Tibial artery (tissue), 4 donors: ENCODE data around the gene STIP1.

Experiments used
- DNase-seq, 2 donors: peaks; one replicate each; pipeline ENCODE4 v3.0.0-alpha.2; 2019
- H3K27ac ChIP-seq, 2 donors: fragments of 200-600 bp; sonication (generic) in 1 of 2; 1 replicate in 1 of 2; 2 replicates in 1 of 2; pipeline ENCODE4 v1.5.1; 2018 to 2019; ENCODE audit warnings: mild to moderate bottlenecking in 1 of 2
- H3K27me3 ChIP-seq, 2 donors: fragments of 200-600 bp; sonication (generic) in 1 of 2; one replicate each; pipeline versions ENCODE4 v1.5.1 to v1.6.0; 2016 to 2019
- H3K36me3 ChIP-seq, 3 donors: fragments of 200-600 bp; sonication (generic) in 2 of 3; one replicate each; pipeline ENCODE4 v1.5.1; 2016 to 2019; ENCODE audit warnings: mild to moderate bottlenecking in 2 of 3
- H3K4me1 ChIP-seq, 4 donors: fragments of 200-600 bp; sonication (generic) in 2 of 4; 1 replicate in 3 of 4; 2 replicates in 1 of 4; pipeline ENCODE4 v1.5.1; 2016 to 2019
- H3K4me3 ChIP-seq, 2 donors: fragments of 200-600 bp; sonication (generic) in 1 of 2; 1 replicate in 1 of 2; 2 replicates in 1 of 2; pipeline ENCODE4 v1.5.1; 2018 to 2019; ENCODE audit warnings: mild to moderate bottlenecking in 2 of 2
- H3K9me3 ChIP-seq, 3 donors: fragments of 200-600 bp; sonication (generic) in 1 of 3; one replicate each; pipeline ENCODE4 v1.5.1; 2016 to 2019
- intact Hi-C: fragments of 100-400 bp; cut with DNase I; formaldehyde crosslinking; loops from one replicate; pipeline ENCODE4 v1.15.0; 2023; ENCODE audit warnings: low total_unique reads
- TF ChIP-seq, protein P1 (sequence below), 2 experiments: fragments of 200-600 bp in 1 of 2; fragments of 450-650 bp in 1 of 2; IDR thresholded peaks; one replicate each; pipeline ENCODE4 v1.5.1; 2017 to 2019; ENCODE audit warnings: antibody characterized with exemption in 2 of 2, mild to moderate bottlenecking in 1 of 2, moderate library complexity in 1 of 2

Gene STIP1

DNA sequence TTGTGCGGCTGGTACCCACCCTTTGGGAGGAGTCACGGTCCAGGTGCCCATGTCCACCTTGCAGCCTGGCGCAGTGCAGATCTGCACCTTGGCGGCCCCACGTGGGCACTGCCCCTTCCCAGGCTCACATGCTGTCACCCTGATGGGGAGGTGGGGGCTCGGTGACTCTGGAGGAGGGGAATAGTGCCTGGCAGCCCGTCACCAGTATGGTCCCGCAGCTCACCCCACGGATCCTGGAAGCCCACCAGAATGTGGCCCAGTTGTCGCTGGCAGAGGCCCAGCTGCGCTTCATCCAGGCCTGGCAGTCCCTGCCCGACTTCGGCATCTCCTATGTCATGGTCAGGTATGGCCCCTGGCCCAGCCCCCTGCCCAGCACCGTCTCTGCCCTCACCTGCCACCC, 34.8 kb downstream of the STIP1 start:
- TF ChIP-seq, protein P1, sequence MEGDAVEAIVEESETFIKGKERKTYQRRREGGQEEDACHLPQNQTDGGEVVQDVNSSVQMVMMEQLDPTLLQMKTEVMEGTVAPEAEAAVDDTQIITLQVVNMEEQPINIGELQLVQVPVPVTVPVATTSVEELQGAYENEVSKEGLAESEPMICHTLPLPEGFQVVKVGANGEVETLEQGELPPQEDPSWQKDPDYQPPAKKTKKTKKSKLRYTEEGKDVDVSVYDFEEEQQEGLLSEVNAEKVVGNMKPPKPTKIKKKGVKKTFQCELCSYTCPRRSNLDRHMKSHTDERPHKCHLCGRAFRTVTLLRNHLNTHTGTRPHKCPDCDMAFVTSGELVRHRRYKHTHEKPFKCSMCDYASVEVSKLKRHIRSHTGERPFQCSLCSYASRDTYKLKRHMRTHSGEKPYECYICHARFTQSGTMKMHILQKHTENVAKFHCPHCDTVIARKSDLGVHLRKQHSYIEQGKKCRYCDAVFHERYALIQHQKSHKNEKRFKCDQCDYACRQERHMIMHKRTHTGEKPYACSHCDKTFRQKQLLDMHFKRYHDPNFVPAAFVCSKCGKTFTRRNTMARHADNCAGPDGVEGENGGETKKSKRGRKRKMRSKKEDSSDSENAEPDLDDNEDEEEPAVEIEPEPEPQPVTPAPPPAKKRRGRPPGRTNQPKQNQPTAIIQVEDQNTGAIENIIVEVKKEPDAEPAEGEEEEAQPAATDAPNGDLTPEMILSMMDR (IDR thresholded peaks at IDR 0.05), result no peak
- Histone ChIP-seq H3K4me1 (peaks cover 0 to 15% (median 10%) of the 10 kb centered on the region in 4 donors), H3K9me3 (no peaks in the 10 kb centered on the region), H3K27me3 (no peaks in the 10 kb centered on the region), H3K27ac (no peak overlapping the region), H3K36me3 (peaks cover 0 to 22% (median 8%) of the 10 kb centered on the region in 3 donors), H3K4me3 (no peak overlapping the region)
- intact Hi-C loops, result no loop called here
- no peak for DNase-seq

DNA sequence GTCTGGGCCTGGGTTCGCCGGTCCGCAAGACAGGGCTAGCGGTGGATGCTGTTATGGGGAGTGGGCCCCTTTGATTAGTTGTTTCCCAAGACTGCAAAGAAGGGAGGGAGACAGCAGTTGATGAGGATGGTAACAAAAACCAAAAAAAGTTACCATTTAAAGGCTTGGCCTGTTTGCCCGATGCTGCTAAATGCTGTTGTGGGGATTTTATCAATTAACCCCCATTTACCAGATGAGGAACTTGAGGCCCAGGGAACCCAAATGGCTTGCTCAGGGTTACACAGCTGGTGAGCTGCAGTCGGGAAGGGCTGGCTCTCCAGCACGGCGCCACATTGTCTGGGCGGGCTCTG, 36.7 kb downstream of the STIP1 start:
- Histone ChIP-seq H3K36me3 (peaks cover 0 to 22% (median 8%) of the 10 kb centered on the region in 3 donors), H3K9me3 (no peaks in the 10 kb centered on the region), H3K27me3 (no peaks in the 10 kb centered on the region), H3K27ac (no peak overlapping the region), H3K4me1 (peaks cover 0 to 24% (median 23%) of the 10 kb centered on the region in 4 donors), H3K4me3 (no peak overlapping the region)
- TF ChIP-seq, protein P1 (IDR thresholded peaks at IDR 0.05), result no peak
- DNase-seq, result no peak
- intact Hi-C loops, result no loop called here

DNA sequence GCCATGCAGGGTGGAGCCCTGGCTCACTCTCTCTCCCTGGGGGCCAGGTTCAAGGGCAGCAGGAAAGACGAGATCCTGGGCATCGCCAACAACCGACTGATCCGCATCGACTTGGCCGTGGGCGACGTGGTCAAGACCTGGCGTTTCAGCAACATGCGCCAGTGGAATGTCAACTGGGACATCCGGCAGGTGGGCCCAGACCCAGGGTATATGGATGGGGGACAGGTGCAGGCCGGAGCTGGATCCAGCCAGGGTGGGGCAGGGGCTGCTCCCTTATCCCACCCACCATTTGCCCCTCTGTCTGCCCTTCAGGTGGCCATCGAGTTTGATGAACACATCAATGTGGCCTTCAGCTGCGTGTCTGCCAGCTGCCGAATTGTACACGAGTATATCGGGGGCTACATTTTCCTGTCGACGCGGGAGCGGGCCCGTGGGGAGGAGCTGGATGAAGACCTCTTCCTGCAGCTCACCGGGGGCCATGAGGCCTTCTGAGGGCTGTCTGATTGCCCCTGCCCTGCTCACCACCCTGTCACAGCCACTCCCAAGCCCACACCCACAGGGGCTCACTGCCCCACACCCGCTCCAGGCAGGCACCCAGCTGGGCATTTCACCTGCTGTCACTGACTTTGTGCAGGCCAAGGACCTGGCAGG, 37.2 kb downstream of the STIP1 start:
- no peaks in the 10 kb centered on the region for H3K27me3 ChIP-seq
- intact Hi-C loops, result no loop called here
- no peak for DNase-seq
- no peaks in the 10 kb centered on the region for H3K9me3 ChIP-seq
- TF ChIP-seq, protein P1 (IDR thresholded peaks at IDR 0.05), result no peak
- H3K36me3 ChIP-seq, result peaks cover 0 to 22% (median 8%) of the 10 kb centered on the region in 3 donors
- H3K27ac ChIP-seq, result no peak overlapping the region
- no peak overlapping the region for H3K4me3 ChIP-seq
- H3K4me1 ChIP-seq, result peaks cover 0 to 28% (median 26%) of the 10 kb centered on the region in 4 donors

DNA sequence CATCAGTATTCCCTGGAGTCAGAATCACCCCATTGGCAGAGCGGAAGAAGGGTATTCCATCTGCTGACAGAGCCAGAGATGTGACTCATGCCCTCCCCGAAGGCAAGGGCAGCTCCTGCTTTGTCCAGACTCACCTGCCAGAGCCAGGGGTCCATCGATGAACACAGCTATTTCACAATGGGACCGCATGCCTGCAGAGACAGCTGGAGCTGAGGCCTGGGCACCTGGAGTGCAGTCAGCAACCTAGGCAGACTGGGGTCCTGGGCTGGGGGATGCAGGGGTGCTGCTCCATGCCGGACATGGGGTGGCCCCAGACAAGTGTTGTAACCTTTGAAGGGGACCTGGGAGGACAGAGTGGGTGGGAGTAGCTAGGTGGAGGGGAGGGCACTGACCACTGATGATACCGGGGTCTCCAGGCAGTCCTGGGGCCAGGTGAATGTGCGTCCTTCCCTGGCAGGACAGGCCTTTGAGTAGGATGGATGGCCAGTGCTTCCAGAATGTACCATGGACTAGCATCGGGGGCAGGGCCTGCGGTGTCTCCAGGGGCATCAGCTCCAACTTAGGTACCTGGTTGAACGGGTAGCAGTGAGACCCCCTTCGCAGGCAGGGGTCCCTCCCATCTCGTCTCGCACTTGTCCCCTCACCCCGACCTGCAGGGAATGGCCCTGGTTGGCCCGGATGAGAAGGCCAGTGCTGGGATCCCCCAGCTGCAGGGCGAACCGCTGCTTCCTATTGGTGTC, 38.4 kb downstream of the STIP1 start:
- Histone ChIP-seq H3K9me3 (no peaks in the 10 kb centered on the region), H3K27ac (no peak overlapping the region), H3K4me3 (no peak overlapping the region), H3K4me1 (peaks cover 0 to 33% (median 30%) of the 10 kb centered on the region in 4 donors), H3K27me3 (no peaks in the 10 kb centered on the region), H3K36me3 (peaks cover 0 to 22% (median 8%) of the 10 kb centered on the region in 3 donors)
- TF ChIP-seq, protein P1 (IDR thresholded peaks at IDR 0.05), result no peak
- intact Hi-C loops, result no loop called here
- DNase-seq, result no peak

DNA sequence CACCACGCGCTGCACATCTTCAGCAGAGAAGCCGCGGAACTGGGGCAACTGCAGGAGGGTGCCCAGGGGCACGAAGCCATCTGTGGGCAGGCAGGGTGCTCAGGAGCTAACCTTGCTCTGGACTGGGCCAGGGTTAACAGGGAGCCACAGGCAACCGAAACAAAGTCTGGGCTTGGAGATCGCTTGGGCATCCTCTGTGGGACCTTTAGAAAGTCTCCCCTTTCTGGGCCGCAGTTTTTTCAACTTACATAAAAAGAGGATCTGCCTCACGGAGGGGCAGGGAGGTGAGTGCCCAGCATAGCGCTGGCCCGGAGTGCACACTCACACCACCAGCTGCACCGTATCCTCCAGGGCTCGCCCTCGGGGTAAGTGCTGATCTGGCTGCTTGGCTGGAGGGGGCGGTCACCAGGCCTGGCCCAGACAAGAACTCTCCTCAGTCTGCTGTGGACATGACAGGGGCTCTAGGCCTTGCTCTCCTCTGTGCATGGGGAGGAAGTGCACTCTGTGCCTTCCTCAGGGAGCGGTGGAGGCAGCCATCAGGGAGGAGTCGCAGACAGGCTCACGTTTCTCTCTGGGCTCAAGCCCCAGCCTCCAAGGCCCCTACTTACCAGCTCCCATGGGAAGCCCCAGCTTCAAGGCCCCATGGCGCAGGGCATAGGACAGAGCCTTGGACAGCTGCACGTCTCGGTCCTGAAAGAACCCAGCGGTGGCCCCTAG, 39.1 kb downstream of the STIP1 start:
- H3K4me1 ChIP-seq, result peaks cover 0 to 39% (median 36%) of the 10 kb centered on the region in 4 donors
- H3K36me3 ChIP-seq, result peaks cover 0 to 16% (median 8%) of the 10 kb centered on the region in 3 donors
- H3K27me3 ChIP-seq, result no peaks in the 10 kb centered on the region
- H3K4me3 ChIP-seq, result peak overlapping the region; percentile 86 to 88
- no peaks in the 10 kb centered on the region for H3K9me3 ChIP-seq
- intact Hi-C loops, result loop anchor here (5.0 kb wide), 1 partner anchor 38 kb away; the partner anchor contains the start of gene STIP1
- H3K27ac ChIP-seq, result peak overlapping the region; percentile 81 to 95
- peak in 1 of 2 donors; percentile 18 for DNase-seq
- TF ChIP-seq, protein P1 (IDR thresholded peaks at IDR 0.05), result no peak
